ENCODE measurements around the gene CAPZA1.
"Not testable (repeated sequence)": the region's sequence is repeated elsewhere in the genome, so short reads cannot be mapped to it uniquely, and the experiment has no call there.

The CAPZA1 gene

GRCh38 chr1:112640437-112640836 lies 20.8 kb downstream of the CAPZA1 start:
- not testable (repeated sequence) for H3K4me3 ChIP-seq (ENCODE audit: low read depth, low read length); H4K8ac ChIP-seq (ENCODE audit: low read depth, low read length); H2BK12ac ChIP-seq (ENCODE audit: low read length); H2BK5ac ChIP-seq (ENCODE audit: low read depth, low read length, poor library complexity); H4K91ac ChIP-seq (ENCODE audit: low read depth, low read length); H3K23ac ChIP-seq (ENCODE audit: low read length); H2BK120ac ChIP-seq (ENCODE audit: insufficient read depth, low read length, poor library complexity); H3K27me3 ChIP-seq (ENCODE audit: insufficient read depth, low read length); H3K9me3 ChIP-seq (ENCODE audit: insufficient read depth, low read depth, low read length); H3K4me2 ChIP-seq (ENCODE audit: low read length); H2AK5ac ChIP-seq (ENCODE audit: low read length); H3K9ac ChIP-seq (ENCODE audit: low read length); H3K36me3 ChIP-seq (ENCODE audit: control insufficient read depth in 1 of 2, insufficient read depth in 2 of 2, low read length in 2 of 2); H3K79me1 ChIP-seq (ENCODE audit: low read length); H3K4me1 ChIP-seq (ENCODE audit: control insufficient read depth in 1 of 2, insufficient read depth in 2 of 2, low read length in 2 of 2); H4K12ac ChIP-seq (ENCODE audit: low read depth, low read length); H3K79me2 ChIP-seq (ENCODE audit: control insufficient read depth, insufficient read depth, low read length, poor library complexity); H3K27ac ChIP-seq (ENCODE audit: low read depth, low read length); H2AFZ ChIP-seq (ENCODE audit: insufficient read depth, low read length, poor library complexity); H3K14ac ChIP-seq (ENCODE audit: low read length); H3K18ac ChIP-seq (ENCODE audit: low read length); DNase-seq
- no CpG with 5 or more reads among the region's 23 CpGs for WGBS (ENCODE audit: extremely low coverage, insufficient coverage, insufficient read length)
- H3K4ac ChIP-seq (ENCODE audit: low read depth, low read length), result peak overlapping the region; percentile 64

DNA sequence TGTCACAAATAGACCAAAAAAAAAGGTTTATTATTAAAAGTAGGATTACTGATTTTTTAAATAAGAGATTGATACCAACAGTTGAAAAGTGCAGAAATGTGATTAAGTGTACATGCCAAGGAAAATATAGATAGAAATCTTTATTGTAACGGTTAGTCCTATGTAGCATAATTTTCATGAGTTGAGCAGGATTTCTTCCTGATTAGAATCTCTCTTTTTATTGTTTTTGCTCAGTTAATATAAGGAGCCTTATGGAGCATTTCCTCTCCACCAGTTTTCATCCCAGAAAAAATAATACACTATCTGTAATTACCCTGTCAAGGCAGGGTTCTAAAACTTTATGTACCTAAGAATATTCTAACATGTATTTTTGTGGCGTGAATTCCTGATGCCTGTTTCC lies 23.4 kb downstream of the CAPZA1 start:
- Histone ChIP-seq H4K8ac (ENCODE audit: low read depth, low read length) (no peak overlapping the region), H3K4me2 (ENCODE audit: low read length) (no peak overlapping the region), H3K4me3 (ENCODE audit: low read depth, low read length) (no peak overlapping the region), H3K4me1 (ENCODE audit: control insufficient read depth in 1 of 2, insufficient read depth in 2 of 2, low read length in 2 of 2) (no peaks in the 10 kb centered on the region), H4K91ac (ENCODE audit: low read depth, low read length) (no peak overlapping the region), H3K79me2 (ENCODE audit: control insufficient read depth, insufficient read depth, low read length, poor library complexity) (peaks cover 2% of the 10 kb centered on the region), H2BK120ac (ENCODE audit: insufficient read depth, low read length, poor library complexity) (no peak overlapping the region), H2BK5ac (ENCODE audit: low read depth, low read length, poor library complexity) (no peak overlapping the region), H3K9ac (ENCODE audit: low read length) (no peak overlapping the region), H3K23ac (ENCODE audit: low read length) (no peak overlapping the region), H2BK12ac (ENCODE audit: low read length) (no peak overlapping the region), H3K4ac (ENCODE audit: low read depth, low read length) (no peak overlapping the region), H3K14ac (ENCODE audit: low read length) (no peak overlapping the region), H3K27me3 (ENCODE audit: insufficient read depth, low read length) (no peaks in the 10 kb centered on the region), H3K79me1 (ENCODE audit: low read length) (no peaks in the 10 kb centered on the region), H2AFZ (ENCODE audit: insufficient read depth, low read length, poor library complexity) (no peak overlapping the region), H3K27ac (ENCODE audit: low read depth, low read length) (no peak overlapping the region), H3K9me3 (ENCODE audit: insufficient read depth, low read depth, low read length) (no peaks in the 10 kb centered on the region), H3K36me3 (ENCODE audit: control insufficient read depth in 1 of 2, insufficient read depth in 2 of 2, low read length in 2 of 2) (peaks cover 0 to 1% of the 10 kb centered on the region in 2 experiments), H4K12ac (ENCODE audit: low read depth, low read length) (no peak overlapping the region), H3K18ac (ENCODE audit: low read length) (no peak overlapping the region), H2AK5ac (ENCODE audit: low read length) (no peak overlapping the region)
- DNase-seq, result no peak
- no CpG with 5 or more reads among the region's 2 CpGs for WGBS (ENCODE audit: extremely low coverage, insufficient coverage, insufficient read length)

DNA sequence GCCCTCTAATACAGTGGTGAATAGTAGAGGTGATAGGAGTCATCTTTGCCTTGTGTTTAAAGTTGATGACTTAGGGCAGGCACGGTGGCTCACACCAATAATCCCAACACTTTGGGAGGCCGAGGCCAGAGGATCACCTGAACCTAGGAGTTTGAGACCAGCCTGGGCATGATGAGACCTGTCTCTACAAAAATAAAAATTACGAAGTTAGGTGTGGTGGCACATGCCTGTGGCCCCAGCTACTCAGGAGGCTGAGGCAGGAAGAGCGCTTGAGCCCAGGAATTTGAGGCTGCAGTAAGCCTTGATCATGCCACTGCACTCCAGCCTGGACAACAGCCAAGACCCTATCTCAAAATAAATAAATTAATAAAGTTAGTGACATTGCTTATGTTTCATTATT lies 26.6 kb downstream of the CAPZA1 start:
- H3K14ac ChIP-seq (ENCODE audit: low read length), result no peak overlapping the region
- no peak overlapping the region for H2BK5ac ChIP-seq (ENCODE audit: low read depth, low read length, poor library complexity)
- no peak overlapping the region for H3K9ac ChIP-seq (ENCODE audit: low read length)
- DNase-seq, result no peak
- no peak overlapping the region for H4K91ac ChIP-seq (ENCODE audit: low read depth, low read length)
- WGBS (ENCODE audit: extremely low coverage, insufficient coverage, insufficient read length), result no CpG with 5 or more reads among the region's 4 CpGs
- H3K79me1 ChIP-seq (ENCODE audit: low read length), result no peaks in the 10 kb centered on the region
- no peak overlapping the region for H2BK12ac ChIP-seq (ENCODE audit: low read length)
- H3K36me3 ChIP-seq (ENCODE audit: control insufficient read depth in 1 of 2, insufficient read depth in 2 of 2, low read length in 2 of 2), result peaks cover 7 to 10% of the 10 kb centered on the region in 2 experiments
- peaks cover 2% of the 10 kb centered on the region for H3K79me2 ChIP-seq (ENCODE audit: control insufficient read depth, insufficient read depth, low read length, poor library complexity)
- no peak overlapping the region for H2AFZ ChIP-seq (ENCODE audit: insufficient read depth, low read length, poor library complexity)
- no peak overlapping the region for H4K12ac ChIP-seq (ENCODE audit: low read depth, low read length)
- no peak overlapping the region for H3K27ac ChIP-seq (ENCODE audit: low read depth, low read length)
- H3K9me3 ChIP-seq (ENCODE audit: insufficient read depth, low read depth, low read length), result no peaks in the 10 kb centered on the region
- no peak overlapping the region for H3K4ac ChIP-seq (ENCODE audit: low read depth, low read length)
- H3K4me1 ChIP-seq (ENCODE audit: control insufficient read depth in 1 of 2, insufficient read depth in 2 of 2, low read length in 2 of 2), result no peaks in the 10 kb centered on the region
- no peak overlapping the region for H2BK120ac ChIP-seq (ENCODE audit: insufficient read depth, low read length, poor library complexity)
- H2AK5ac ChIP-seq (ENCODE audit: low read length), result no peak overlapping the region
- no peak overlapping the region for H3K4me3 ChIP-seq (ENCODE audit: low read depth, low read length)
- H4K8ac ChIP-seq (ENCODE audit: low read depth, low read length), result no peak overlapping the region
- H3K4me2 ChIP-seq (ENCODE audit: low read length), result no peak overlapping the region
- H3K23ac ChIP-seq (ENCODE audit: low read length), result no peak overlapping the region
- H3K18ac ChIP-seq (ENCODE audit: low read length), result no peak overlapping the region
- H3K27me3 ChIP-seq (ENCODE audit: insufficient read depth, low read length), result no peaks in the 10 kb centered on the region

GRCh38 chr1:112651205-112651604 lies 31.6 kb downstream of the CAPZA1 start:
- no peak overlapping the region for H2AK5ac ChIP-seq (ENCODE audit: low read length)
- no peak overlapping the region for H2BK5ac ChIP-seq (ENCODE audit: low read depth, low read length, poor library complexity)
- H3K14ac ChIP-seq (ENCODE audit: low read length), result no peak overlapping the region
- WGBS (ENCODE audit: extremely low coverage, insufficient coverage, insufficient read length), result no CpG with 5 or more reads among the region's 1 CpG
- H4K91ac ChIP-seq (ENCODE audit: low read depth, low read length), result no peak overlapping the region
- H3K23ac ChIP-seq (ENCODE audit: low read length), result no peak overlapping the region
- no peak overlapping the region for H4K8ac ChIP-seq (ENCODE audit: low read depth, low read length)
- no peak overlapping the region for H4K12ac ChIP-seq (ENCODE audit: low read depth, low read length)
- no peak overlapping the region for H2AFZ ChIP-seq (ENCODE audit: insufficient read depth, low read length, poor library complexity)
- H3K27me3 ChIP-seq (ENCODE audit: insufficient read depth, low read length), result no peaks in the 10 kb centered on the region
- peaks cover 17 to 21% of the 10 kb centered on the region in 2 experiments for H3K36me3 ChIP-seq (ENCODE audit: control insufficient read depth in 1 of 2, insufficient read depth in 2 of 2, low read length in 2 of 2)
- H3K4ac ChIP-seq (ENCODE audit: low read depth, low read length), result no peak overlapping the region
- H2BK120ac ChIP-seq (ENCODE audit: insufficient read depth, low read length, poor library complexity), result no peak overlapping the region
- H3K18ac ChIP-seq (ENCODE audit: low read length), result no peak overlapping the region
- no peaks in the 10 kb centered on the region for H3K4me1 ChIP-seq (ENCODE audit: control insufficient read depth in 1 of 2, insufficient read depth in 2 of 2, low read length in 2 of 2)
- H3K79me1 ChIP-seq (ENCODE audit: low read length), result no peaks in the 10 kb centered on the region
- H3K9ac ChIP-seq (ENCODE audit: low read length), result no peak overlapping the region
- H3K27ac ChIP-seq (ENCODE audit: low read depth, low read length), result no peak overlapping the region
- no peaks in the 10 kb centered on the region for H3K79me2 ChIP-seq (ENCODE audit: control insufficient read depth, insufficient read depth, low read length, poor library complexity)
- H2BK12ac ChIP-seq (ENCODE audit: low read length), result no peak overlapping the region
- no peak overlapping the region for H3K4me2 ChIP-seq (ENCODE audit: low read length)
- H3K4me3 ChIP-seq (ENCODE audit: low read depth, low read length), result no peak overlapping the region
- DNase-seq, result no peak
- no peaks in the 10 kb centered on the region for H3K9me3 ChIP-seq (ENCODE audit: insufficient read depth, low read depth, low read length)
